ENCODE results near the gene VAC14.
A peak's percentile ranks its signal among the peaks of the same experiment; 100 is the strongest.
"Not testable (repeated sequence)": the region's sequence is repeated elsewhere in the genome, so short reads cannot be mapped to it uniquely, and the experiment has no call there.

Gene VAC14

DNA sequence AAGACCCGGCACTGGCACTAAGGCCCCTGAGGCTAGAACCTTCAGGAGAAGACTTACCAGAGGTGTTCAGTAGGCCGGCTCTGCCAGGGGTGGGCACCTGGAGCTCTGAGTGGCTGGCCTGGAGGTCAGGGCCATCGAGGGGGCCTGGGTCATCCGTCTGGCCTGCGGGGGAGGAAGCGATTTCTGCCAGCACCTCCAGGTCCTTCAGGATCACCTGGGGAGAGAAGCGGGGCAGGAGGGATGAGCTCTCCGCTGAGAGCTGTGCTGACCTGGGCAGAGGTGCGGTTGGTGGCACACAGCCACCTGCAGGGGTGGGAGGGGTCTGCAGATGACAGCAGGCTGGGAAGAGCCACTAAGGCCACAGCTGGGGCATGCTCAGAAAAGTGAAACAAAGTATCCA is 56.6 kb downstream of the VAC14 start:
- DNase-seq (ENCODE audit: low spot score): no peak

DNA sequence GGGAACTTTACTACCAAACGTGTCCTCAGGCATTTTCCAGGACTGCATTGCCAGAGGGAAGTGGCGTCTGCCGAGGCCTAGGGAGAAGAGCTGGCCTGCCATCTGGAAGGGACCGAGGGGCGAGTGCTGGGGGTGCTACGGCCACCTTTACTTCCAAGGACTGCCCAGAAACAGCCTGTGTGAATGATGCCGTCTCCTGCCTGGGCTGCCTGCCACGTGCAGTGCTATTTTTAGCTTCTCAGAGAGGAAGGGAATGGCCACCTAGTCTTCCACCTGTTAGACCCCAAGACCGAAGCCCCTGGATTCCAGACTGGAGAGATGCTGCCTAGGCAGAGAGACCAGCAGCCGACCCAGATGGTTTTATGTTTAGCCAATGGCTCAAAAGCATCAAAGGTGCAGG is 57.2 kb downstream of the VAC14 start:
- DNase-seq (ENCODE audit: low spot score): no peak

DNA sequence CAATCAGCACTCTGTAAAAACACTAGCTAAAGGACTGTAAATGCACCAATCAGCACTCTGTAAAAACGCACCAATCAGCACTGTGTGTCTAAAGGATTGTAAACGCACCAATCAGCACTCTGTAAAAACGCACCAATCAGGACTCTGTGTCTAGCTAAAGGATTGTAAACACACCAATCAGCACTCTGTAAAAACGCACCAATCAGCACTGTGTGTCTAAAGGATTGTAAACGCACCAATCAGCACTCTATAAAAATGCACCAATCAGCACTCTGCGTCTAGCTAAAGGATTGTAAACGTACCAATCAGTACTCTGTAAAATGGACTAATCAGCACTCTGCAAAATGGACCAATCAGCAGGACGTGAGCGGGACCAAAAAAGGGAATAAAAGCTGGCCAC is 58.0 kb downstream of the VAC14 start:
- DNase-seq (ENCODE audit: low spot score): not testable (repeated sequence)

DNA sequence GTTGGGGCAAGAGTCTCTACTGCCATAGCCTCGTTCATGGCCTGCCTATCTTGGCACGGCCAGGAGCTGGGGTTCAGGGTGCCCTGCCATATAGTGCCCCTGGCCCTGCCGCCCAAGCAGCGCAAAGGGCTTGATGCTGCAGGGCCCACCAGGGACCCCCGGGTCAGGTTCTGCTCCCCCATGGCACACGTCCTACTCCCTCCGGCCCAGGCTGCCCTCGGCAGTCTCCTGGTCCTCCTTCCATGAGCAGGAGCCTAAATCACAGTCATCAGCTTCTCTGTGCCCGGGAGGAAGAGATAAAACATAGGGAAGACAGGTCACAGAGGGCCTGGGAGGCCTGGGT is 59.2 kb downstream of the VAC14 start:
- no peak for DNase-seq (ENCODE audit: low spot score)

DNA sequence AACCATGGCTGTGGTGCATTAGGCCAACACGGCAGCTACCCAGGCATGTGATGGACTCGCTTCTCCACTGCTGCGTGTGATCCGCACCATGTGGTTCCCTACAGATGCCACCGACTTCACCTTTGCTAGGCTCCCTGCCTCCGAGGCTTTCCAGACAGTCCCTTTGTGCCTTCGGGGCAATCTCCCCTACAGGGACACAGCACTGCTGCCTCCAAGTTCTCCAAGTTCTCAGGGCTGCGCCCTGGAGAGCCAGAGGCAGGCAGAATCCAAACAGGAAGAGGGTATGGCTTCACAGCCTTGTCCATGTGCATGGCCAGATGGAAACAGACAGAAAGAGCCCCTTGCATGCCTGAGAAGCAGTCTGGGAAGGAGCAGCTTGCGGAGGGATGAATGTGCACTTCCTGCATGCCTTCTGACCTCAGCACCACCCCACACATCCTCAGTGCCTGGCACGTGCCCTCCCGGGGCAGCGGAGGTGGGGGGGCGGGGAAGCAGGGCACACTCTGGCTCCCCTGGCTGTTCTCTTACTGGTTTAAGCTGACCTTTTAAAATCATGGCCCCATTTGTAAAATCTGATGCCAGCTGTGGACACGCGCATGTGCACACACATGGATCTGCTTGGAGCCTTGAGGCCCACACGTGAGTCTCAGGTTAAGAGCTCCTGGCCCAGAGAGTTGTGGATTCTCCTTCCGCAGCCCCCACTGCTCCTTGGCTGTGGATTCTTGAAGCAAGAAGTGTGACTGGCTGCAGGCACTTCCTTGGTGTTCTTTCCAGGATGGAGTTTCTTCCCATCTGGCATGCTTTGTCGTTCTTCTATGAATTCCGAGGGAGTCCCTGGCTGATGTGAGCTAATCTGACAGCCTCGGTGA is 59.8 kb downstream of the VAC14 start:
- no peak for DNase-seq (ENCODE audit: low spot score)

DNA sequence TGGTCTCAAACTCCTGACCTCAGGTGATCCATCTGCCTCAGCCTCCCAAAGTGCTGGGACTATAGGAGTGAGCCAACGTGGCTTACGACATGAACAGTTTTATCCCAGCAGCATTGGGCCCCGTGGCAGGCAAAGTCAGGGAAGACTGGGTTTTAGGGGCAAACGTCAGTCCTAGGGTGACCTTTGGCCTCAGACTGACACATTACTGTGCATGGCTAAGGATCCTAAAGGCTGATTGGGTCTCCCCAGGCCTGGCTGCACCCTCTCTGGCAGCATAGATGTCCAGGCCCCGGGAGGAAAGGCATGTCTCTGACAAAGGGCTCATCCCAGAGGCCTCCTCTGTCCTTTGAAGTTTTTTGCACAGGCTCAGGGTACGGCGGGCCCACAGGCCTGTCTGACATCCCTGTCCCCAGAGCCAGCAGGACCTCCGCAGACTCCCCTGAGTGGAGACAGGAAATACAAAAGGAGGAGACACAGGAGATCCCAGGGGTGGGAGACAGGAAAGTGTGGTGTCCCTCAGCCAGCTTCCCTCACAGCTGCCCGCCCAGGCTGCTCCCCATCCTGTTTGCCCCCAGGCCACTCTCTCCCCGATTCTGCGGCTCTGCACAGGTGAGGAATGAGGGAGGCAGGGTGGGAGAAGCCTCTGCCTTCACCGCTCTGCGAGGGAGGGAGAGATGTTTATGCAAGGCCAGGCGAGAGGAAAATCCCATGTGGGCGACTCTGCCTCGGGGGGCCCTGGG is 60.6 kb downstream of the VAC14 start:
- DNase-seq (ENCODE audit: low spot score): no peak

DNA sequence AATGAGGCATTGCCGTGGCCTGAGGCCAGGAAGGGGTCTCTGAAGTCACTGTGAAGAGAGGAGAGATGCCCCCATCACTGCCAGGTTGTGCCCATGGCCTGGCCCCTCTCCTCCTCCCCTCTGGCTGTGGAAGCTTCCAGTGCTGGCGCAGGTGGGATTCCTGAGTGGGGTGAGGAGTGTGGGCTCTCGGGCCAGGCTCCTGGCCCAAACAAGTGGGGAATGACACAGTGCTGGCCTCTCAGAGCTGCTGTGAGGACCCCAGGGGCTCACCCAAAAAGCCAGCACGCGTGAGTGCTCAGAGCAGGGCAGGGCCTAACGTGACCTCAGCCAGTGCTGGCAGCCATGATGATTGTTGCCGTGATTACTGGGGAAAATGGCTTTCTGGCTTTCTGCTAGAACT is 61.6 kb downstream of the VAC14 start:
- DNase-seq (ENCODE audit: low spot score): no peak

DNA sequence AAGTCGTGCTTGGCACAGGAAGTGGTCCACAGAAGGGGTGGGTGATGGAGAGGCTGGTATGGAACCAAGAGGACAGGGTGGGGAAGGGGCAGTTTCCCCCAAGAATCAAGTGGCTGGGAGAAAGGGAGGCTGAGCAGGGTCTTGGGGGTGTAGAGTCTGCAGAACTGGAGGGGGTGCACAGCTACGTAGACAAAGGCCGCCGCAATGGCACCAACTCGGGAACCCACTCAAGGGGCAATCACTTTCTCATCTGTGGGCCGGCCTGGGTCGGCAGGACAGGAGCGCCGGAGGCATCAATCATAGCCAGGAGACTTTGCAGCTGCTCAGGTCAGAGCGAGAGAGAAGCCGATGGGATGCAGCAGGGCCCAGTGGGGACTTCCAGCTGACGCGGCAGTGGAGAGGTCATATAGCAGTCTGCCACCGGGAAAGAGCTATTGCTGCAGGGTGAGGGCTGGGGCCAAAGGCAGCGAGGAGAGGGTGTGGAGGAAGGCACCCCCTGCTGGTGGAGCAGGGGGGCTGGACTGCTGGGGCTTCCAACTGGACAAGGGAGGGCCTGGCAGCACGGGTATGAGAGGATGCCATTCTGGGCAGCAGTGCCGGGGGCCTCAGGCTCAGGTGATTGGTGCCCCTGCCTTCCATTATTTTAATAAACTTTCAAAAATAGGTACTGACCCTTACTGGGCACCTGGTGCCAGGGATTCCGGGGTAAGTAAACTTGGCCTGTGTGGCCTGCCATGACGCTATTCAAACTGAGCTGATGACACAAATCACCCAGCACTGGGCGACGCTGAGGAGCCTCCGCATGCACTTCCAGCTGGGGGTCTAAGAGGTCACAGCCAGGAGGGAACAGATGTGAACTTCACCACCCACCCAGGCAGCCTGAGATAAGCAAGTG is 62.6 kb downstream of the VAC14 start:
- peak; percentile 48 for DNase-seq (ENCODE audit: low spot score)

DNA sequence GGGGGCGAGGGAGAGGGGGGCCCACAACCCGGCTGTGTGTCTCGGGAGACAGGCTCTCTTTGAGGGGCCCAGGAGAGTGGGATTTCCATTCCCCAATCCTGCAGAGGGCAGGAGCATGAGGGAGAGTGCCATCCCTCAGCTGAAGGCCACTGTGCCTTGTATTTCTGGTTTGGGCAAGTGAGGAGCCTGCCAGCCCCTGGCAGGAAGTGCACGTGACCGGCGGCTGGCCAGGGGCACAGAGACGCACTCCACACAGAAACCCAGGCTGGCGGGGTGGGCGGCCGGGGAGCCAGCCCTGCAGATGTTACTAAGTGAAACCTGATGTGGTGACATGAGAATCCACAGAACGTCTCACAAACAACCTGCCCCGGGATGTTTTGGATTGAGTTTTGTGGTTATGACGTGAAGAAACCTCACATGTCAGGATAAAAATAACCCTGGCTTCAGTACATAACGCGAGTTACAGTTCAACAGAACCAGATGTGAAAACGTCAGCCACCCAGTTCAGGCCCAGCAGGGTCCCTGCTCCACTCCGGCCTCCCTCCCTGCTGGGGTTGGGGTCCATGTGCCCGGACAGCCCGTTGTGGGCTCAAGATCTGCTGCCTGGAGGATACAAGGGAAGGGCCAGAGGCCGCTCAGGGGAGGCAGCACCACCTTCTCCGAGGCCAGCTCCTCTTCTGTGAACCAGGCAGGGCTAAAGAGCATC is 63.4 kb downstream of the VAC14 start:
- no peak for DNase-seq (ENCODE audit: low spot score)

DNA sequence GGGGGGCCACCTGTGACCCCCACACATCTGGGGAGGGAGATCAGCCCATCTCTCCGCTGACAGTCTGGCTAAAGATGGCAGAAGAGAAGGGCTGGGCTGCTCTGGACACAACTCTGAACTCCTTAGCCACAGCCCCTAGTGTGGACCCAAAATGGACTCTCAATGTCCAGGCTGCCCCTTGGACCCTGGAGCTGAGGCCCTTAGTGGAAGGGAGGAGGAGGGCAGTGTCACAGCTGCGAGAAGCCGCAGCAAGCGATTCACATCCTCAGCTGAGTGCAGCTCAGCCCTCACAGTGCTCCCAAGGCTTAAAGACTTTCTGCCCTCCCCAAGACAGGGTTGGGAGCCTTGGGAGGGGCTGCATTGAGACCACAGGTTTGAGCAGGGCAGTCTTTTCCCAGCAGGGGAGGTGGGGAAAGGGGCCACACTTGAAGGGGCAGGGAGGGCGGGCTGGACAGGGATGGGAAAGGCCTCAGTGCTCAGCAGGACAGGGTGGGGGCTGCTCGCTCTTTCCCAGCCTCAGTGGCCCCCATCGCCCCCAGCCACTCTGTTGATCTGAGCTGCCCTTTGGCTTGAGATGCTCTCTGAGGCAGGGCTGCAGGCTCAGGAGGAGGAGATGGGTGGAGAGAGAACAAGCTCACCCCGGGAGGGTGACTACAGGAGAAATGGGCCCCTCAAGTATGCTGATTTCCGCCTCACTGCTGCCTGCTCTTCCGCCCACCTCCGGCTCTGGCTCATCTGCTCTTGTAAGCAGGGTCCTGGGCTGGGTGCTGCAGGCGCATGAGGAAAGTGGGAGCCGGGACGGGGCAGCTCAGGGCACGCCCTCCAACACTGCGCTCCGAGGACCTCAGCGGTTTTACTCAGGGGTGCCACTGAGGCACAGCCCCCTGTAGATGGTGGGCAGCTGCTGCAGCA is 64.2 kb downstream of the VAC14 start:
- DNase-seq (ENCODE audit: low spot score): no peak

DNA sequence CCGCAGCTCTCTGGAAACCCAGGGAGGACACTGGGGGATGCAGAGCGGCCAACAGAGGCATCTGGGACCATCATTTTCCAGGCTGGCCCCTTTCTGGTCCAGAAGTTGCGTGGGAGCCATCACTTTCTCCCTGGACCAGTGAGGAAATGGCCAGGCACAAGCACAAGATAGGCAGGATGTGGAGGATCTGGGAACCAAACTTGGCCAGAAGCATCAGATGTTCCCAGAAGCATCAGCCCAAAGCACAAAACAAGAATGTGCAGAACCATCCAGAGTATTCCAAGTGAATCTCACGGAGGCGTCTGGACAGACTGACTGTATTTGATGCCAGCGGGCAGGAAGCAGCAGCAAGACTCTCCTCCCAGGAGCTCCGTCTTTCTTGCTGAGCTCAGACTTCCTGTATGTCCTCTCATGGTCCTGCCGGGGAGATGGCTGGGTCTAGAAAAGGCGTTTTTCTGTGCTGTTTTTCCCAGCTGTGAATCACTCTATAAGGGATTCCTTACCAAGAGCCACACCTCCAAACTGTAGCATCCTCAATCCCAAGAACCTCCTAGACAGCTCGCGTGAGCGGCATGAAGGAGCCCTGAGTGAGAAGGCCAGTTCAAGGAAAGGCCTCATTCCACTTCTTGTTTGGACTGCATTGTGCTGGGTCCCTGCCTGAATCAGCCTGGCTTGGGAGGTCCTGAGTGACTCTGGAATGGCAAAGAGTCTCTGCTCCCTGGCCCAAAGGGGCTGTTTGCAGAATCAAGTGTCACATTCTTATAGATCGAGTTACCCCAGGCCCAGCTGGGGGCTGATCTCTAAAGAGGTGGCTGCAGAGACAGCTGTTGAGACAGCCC is 65.6 kb downstream of the VAC14 start:
- no peak for DNase-seq (ENCODE audit: low spot score)

DNA sequence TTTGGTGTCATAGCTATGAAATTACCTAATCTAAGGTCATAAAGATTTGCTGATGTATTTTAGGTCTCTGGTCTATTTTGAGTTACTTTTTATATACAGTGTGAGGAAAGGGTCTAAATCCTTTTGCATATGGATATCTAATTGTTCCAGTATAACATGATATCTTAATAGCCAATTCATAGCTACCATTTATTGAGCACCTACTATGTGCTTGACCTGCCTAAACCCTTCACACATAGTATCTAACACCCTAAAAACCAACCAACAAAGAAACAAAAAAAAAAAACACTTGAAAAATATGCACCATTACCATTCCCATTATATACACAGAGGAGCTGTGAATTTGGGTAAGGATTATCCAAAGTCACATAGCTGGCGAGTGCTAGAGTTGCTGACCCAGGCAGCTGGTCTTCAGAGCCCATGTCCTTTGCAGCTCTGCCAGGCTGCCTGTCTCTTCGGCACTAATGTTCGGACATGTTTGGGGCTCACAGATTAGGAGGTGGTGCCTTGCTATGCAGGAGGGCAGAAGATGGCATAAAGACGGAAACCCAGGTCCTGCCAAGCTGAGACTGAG is 66.3 kb downstream of the VAC14 start:
- DNase-seq (ENCODE audit: low spot score): no peak

DNA sequence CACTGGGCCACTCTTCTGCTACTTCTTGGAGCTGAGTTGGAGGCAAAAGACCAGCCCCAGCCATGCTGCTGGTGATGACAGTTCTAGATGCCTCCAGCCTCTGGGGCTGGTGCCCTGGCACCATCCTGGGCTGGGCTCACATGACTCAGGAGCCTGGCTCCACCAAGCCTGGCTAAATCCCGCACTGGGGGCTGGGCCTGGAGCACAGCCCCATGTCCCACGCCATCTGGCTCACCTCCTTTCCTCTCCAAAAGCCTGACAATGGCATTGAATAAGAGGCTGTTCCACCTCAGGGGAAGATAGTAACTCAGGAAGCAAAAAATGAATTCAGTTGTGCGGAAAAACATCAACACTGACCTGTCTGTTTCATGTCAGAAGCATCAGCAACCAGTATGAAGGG is 70.0 kb downstream of the VAC14 start:
- peak; percentile 50 for DNase-seq (ENCODE audit: low spot score)

DNA sequence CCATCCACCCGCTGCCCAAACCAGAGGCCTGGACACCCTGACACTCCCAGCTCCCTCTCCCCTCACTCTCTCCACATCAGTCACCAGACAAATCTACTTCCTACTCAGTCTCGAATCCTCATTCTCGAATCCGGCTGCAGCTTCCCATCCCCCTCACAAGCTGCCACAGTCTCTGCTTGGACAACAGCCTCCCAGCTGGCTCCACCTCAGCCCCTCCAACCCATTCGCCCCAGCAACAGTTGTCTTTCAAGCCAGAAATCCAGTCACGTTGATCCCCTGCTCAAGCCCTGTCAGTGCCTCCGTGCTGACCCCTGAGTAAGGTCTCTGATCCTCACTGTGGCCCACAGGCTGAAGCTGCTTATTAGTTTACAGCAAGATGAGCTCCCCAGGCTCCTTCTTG is 70.9 kb downstream of the VAC14 start:
- DNase-seq (ENCODE audit: low spot score): no peak

DNA sequence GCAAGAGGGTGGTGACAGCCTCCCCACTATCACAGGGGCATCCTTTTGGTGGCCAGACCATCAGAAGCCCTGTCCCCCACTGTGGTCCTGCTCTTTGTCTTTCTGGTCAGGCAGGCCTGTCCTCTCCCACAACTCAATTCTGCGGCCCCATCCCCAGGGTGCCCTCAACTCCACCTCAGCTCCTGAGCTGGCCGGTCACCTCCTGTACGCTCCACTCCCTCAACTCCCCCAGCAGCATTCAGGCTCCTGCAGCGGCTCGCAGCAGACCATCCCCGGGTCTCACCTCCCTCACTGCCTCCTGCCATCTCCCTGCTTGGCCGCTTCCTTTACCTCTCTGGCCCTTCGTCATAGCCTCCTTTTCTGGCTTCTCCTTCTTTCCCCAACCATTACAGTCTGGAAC is 71.7 kb downstream of the VAC14 start:
- DNase-seq (ENCODE audit: low spot score): no peak

DNA sequence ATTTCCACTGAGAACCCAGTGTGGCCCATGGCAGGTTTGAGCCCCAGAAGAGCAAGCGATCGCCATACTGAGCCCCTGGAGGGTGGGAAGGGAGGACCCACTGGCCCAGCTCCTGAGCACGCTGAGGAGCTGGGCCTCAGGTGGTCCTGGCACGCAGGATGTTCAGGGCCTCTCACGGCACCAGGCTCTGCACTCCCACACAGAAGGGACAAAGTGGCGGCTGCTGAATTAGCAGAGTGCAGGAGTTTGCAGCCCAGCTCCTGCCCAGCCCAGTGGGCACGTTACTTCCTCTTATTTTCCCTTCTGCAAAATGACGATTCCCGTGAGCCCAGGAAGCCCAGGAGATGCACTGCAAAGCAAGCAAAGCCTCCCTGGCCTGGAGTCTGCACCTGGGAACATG is 72.8 kb downstream of the VAC14 start:
- DNase-seq (ENCODE audit: low spot score): no peak

DNA sequence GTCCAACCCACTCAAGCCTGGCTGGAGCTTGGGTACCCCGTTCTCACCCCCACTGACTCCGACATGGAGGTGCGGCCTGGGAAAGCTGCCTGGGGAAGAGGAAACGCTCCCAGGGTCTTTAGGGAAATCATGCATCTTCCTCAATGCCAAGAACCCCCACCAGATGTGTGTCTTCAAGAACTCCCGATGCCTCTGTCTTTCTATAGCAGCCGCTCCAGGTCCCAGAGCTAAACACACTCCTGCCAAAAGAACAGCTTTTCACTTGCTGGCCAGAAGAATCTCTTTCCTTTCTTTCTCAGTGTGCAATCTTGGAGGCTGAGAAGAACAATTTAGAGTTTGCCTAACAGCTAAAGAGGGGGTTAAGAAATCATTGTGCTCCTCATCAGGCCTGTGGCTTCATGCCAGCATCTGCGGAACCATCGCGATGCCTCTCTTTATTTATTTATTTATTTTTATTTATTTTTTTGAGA is 74.0 kb downstream of the VAC14 start:
- no peak for DNase-seq (ENCODE audit: low spot score)

DNA sequence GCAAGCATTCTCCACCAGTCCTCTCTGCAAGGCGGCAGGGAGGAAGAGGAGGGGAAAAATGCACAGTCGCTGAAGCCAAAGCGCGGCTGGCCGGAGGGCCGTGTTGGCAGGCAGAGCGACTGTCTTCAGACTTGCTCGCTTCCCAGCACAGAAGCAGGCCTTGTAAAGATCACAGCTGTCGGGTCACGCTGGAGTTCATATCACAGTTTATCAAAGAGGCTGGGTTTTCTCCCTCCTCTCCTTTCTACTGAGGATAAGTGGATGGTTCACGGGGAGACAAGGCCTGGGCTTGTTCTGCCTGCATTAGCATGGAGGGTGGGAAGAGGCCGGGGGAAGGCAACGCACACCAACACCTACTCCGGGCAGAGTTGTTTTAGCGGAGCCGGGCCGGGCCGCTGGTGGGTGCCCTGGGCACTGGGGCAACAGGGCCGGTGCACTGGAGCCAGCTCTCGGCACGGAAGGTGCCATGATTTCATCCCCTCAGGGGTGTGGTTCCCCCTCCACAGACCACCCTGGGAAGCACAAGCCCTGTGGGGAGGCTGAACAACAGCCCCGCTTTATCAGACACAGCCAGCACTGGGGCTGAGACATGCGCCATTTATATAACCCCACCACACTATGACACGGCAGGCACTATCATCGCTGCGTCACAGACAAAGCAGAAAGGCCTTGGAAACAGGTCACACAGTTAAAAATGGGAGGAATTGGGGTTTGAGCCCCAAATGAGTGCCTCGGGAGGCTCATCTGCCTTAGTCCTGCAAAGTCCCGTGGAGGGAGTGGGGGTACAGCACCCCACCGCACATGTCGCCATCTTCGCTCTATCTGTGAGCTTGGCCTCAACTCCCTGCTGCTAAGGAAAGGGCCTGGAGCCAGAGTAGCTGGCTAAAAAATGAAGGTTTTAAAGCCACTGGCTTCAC is 74.8 kb downstream of the VAC14 start:
- DNase-seq (ENCODE audit: low spot score): peak; percentile 96

Data from globus pallidus (tissue), 1 donor.